ENCODE measurements around the gene TSHZ2.

TSHZ2 gene

DNA sequence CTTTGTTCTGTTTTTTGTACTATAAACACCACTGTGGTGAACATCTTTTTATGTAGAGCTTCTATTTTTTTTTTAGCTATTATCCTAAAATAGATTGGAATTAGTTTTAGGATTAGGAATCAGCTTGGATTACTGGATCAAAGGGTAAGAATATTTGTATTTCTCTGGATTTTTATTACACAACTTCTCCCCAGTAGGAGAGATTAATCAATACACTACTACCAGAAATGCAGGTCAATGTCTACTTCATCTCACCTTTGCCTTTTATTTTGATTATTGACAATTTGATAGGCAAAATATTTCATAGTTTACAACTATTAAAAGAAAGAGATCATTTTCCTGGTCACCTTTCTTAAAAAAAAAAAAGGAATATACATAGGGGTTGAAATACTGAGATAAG, 191.9 kb downstream of the TSHZ2 start:
- TF ChIP-seq CTCF (IDR thresholded peaks at IDR 0.05; ENCODE audit: low read depth, low read length): no peak

GRCh38 chr20:53165452-53165851, 193.3 kb downstream of the TSHZ2 start:
- H3K4me3 ChIP-seq (replicated peaks in 1 of 2; ENCODE audit: low read depth in 2 of 2, low read length in 2 of 2): no peak overlapping the region
- TF ChIP-seq CTCF (IDR thresholded peaks at IDR 0.05; ENCODE audit: low read depth, low read length): no peak
- DNase-seq (ENCODE audit: low read depth in 2 of 2): no peak

More for the DNA sequence above, 191.9 kb downstream of the TSHZ2 start:
- no peak overlapping the region for H3K4me3 ChIP-seq (replicated peaks in 1 of 2; ENCODE audit: low read depth in 2 of 2, low read length in 2 of 2)
- no peak for DNase-seq (ENCODE audit: low read depth in 2 of 2)

- TF ChIP-seq CTCF (IDR thresholded peaks at IDR 0.05; ENCODE audit: low read depth, low read length): no peak
- H3K4me3 ChIP-seq (replicated peaks in 1 of 2; ENCODE audit: low read depth in 2 of 2, low read length in 2 of 2): no peak overlapping the region
- DNase-seq (ENCODE audit: low read depth in 2 of 2): no peak
Observed at GRCh38 chr20:53168491-53168890, 196.3 kb downstream of the TSHZ2 start.

DNA sequence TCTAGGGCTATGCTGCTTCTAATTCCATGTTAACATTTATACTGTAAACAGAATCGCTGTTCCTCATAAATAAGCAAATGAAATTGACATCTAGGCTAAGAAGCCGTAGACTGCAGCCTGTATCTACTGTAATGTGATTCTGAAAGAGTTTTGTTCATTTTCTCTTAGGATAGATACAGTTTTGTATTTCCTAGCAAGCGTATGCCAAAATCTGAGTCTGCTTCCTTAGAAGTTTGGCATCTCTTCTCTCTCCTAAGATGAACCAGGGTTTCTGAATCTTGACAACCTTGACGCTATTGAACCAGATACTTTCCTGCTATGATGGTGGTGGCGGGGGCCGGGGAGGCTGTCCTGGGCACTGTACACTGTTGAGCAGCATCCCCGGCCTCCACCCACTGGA, 198.0 kb downstream of the TSHZ2 start:
- DNase-seq (ENCODE audit: low read depth in 2 of 2): no peak
- TF ChIP-seq CTCF (IDR thresholded peaks at IDR 0.05; ENCODE audit: low read depth, low read length): no peak
- H3K4me3 ChIP-seq (replicated peaks in 1 of 2; ENCODE audit: low read depth in 2 of 2, low read length in 2 of 2): no peak overlapping the region

GRCh38 chr20:53171065-53171464, 198.9 kb downstream of the TSHZ2 start:
- DNase-seq (ENCODE audit: low read depth in 2 of 2): no peak
- H3K4me3 ChIP-seq (replicated peaks in 1 of 2; ENCODE audit: low read depth in 2 of 2, low read length in 2 of 2): no peak overlapping the region
- no peak for TF ChIP-seq CTCF (IDR thresholded peaks at IDR 0.05; ENCODE audit: low read depth, low read length)

DNA sequence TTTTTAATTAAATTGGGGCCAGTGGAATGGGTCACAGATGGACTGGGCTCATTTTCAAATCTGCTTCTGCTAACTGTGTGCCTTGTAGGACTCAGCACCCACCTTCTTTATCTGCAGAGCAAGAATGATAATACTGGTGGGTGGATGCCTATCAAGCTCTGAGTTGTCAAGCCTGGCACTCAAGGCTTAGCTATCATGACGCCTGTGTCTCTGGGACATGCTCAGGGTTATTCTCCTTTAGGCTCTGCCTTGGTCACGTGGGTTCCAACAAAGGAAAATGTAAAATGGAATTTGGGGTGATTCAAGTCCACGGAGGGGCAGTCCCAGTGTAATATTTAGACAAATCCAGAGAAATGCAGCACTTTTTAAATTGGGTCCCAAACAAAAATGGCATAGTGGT, 202.3 kb downstream of the TSHZ2 start:
- no peak for TF ChIP-seq CTCF (IDR thresholded peaks at IDR 0.05; ENCODE audit: low read depth, low read length)
- H3K4me3 ChIP-seq (replicated peaks in 1 of 2; ENCODE audit: low read depth in 2 of 2, low read length in 2 of 2): no peak overlapping the region
- no peak for DNase-seq (ENCODE audit: low read depth in 2 of 2)

DNA sequence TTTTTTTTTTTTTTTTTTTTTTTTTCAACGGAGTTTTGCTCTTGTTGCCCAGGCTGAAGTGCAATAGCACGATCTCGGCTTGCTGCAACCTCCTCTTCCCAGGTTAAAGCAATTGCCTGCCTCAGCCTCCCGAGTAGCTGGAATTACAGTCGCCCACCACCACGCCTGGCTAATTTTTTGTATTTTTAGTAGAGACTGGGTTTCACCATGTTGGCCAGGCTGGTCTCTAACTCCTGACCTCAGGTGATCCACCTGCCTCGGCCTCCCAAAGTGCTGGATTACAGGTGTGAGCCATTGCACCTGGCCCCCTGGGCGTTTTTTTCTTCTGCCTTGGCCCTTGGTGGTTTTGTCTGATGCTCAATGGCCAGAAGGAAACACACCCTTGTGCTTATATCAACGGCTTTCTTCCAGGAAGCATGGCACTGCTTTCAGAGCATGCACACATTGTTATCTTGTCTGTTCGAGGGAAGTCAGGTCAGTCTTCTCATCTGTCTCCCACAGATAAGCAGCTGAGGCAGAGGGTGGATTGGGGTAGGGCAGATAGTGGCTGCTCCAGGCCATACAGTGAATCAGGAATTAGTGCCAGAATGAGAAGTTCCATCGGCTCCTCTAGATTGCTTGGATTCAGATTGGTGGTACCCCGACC, 203.1 kb downstream of the TSHZ2 start:
- DNase-seq (ENCODE audit: low read depth in 2 of 2): no peak
- no peak overlapping the region for H3K4me3 ChIP-seq (replicated peaks in 1 of 2; ENCODE audit: low read depth in 2 of 2, low read length in 2 of 2)
- TF ChIP-seq CTCF (IDR thresholded peaks at IDR 0.05; ENCODE audit: low read depth, low read length): no peak

Data from cardiac fibroblast (primary cell).